HL-60 (cell line): ENCODE results near the gene GJA3.

Experiments
- CTCF ChIP-seq: IDR thresholded peaks from one replicate; pipeline ENCODE4 v1.5.1; 2011; ENCODE audit warnings: low read length, control low read depth, inconsistent platforms; ENCODE audit not compliant: insufficient read depth
- GABPA ChIP-seq: IDR thresholded peaks from 2 replicates; pipeline ENCODE4 v1.6.1; 2012; ENCODE audit warnings: low read depth

GRCh38 chr13:20159646-20160305 is 1.1 kb downstream of the GJA3 start:
- TF ChIP-seq CTCF (no peak), GABPA (no peak)
